Mesothelial cell of epicardium (in vitro differentiated cells): ENCODE measurements around the gene TMEFF2. TPM values are rescaled to one million over a fixed set of nuclear protein-coding genes. Genes with fewer than 3 reads are reported as not detected.

ENCODE experiments used
- DNase-seq, 2 experiments: peaks; one replicate each; pipeline ENCODE4 v3.0.0; 2021; ENCODE audit warnings: low spot score in 2 of 2; ENCODE audit not compliant: unreplicated experiment in 2 of 2
- H3K27ac Mint-ChIP-seq: 2 replicates; pipeline ENCODE4 v1.8.0; 2021; ENCODE audit warnings: mixed read lengths
- H3K27me3 Mint-ChIP-seq: 2 replicates; pipeline ENCODE4 v1.8.0; 2021; ENCODE audit warnings: low read depth, mixed read lengths
- H3K36me3 Mint-ChIP-seq: 2 replicates; pipeline ENCODE4 v1.8.0; 2021; ENCODE audit warnings: mixed read lengths
- H3K4me1 Mint-ChIP-seq: 2 replicates; pipeline ENCODE4 v1.8.0; 2021; ENCODE audit warnings: mixed read lengths
- H3K4me3 Mint-ChIP-seq: 2 replicates; pipeline ENCODE4 v1.8.0; 2021; ENCODE audit warnings: mild to moderate bottlenecking, moderate library complexity, mixed read lengths
- H3K9me3 Mint-ChIP-seq: 2 replicates; pipeline ENCODE4 v1.8.0; 2021; ENCODE audit warnings: mixed read lengths
- CTCF ChIP-seq: fragments of 200-600 bp; sonication (generic); IDR thresholded peaks from one replicate; pipeline ENCODE4 v1.5.0; 2021; ENCODE audit warnings: antibody characterized with exemption; ENCODE audit not compliant: unreplicated experiment
- total RNA-seq: library from RNA; stranded (reverse); gene quantifications from 3 replicates; pipeline ENCODE4 v1.2.1, GENCODE V29; 2021

Gene TMEFF2
- total RNA-seq, 1 donor from 2014 or later: 18.1 TPM

GRCh38 chr2:192218970-192219369 is 24.2 kb upstream of the TMEFF2 start:
- Mint-ChIP-seq H3K27ac (no peak overlapping the region), H3K4me3 (no peak overlapping the region), H3K27me3 (peaks cover 5% of the 10 kb centered on the region), H3K4me1 (no peaks in the 10 kb centered on the region), H3K36me3 (no peaks in the 10 kb centered on the region), H3K9me3 (no peaks in the 10 kb centered on the region)
- no peak for TF ChIP-seq CTCF
- DNase-seq: no peak

GRCh38 chr2:192218377-192218776 is 23.6 kb upstream of the TMEFF2 start:
- no peak for DNase-seq
- H3K4me3 Mint-ChIP-seq: no peak overlapping the region
- no peaks in the 10 kb centered on the region for H3K36me3 Mint-ChIP-seq
- H3K4me1 Mint-ChIP-seq: no peaks in the 10 kb centered on the region
- no peak overlapping the region for H3K27ac Mint-ChIP-seq
- H3K27me3 Mint-ChIP-seq: peaks cover 5% of the 10 kb centered on the region
- H3K9me3 Mint-ChIP-seq: no peaks in the 10 kb centered on the region
- no peak for TF ChIP-seq CTCF

- Mint-ChIP-seq H3K27me3 (peaks cover 5% of the 10 kb centered on the region), H3K36me3 (no peaks in the 10 kb centered on the region), H3K27ac (no peak overlapping the region), H3K4me3 (no peak overlapping the region), H3K9me3 (peaks cover 10% of the 10 kb centered on the region), H3K4me1 (no peaks in the 10 kb centered on the region)
- DNase-seq: no peak
- TF ChIP-seq CTCF: no peak
Observed at GRCh38 chr2:192216336-192216735, 21.6 kb upstream of the TMEFF2 start.

- no peak overlapping the region for H3K27ac Mint-ChIP-seq
Observed at GRCh38 chr2:192215096-192215877, 20.6 kb upstream of the TMEFF2 start.

GRCh38 chr2:192208848-192209247 is 14.1 kb upstream of the TMEFF2 start:
- DNase-seq: no peak
- Mint-ChIP-seq H3K4me3 (no peak overlapping the region), H3K4me1 (no peaks in the 10 kb centered on the region), H3K36me3 (no peaks in the 10 kb centered on the region), H3K27ac (no peak overlapping the region), H3K9me3 (peaks cover 15% of the 10 kb centered on the region), H3K27me3 (peaks cover 7% of the 10 kb centered on the region)
- no peak for TF ChIP-seq CTCF

More at GRCh38 chr2:192215096-192215877, 20.6 kb upstream of the TMEFF2 start:
- Mint-ChIP-seq H3K27me3 (peaks cover 5% of the 10 kb centered on the region), H3K4me1 (no peaks in the 10 kb centered on the region), H3K9me3 (peaks cover 15% of the 10 kb centered on the region), H3K4me3 (no peak overlapping the region), H3K36me3 (no peaks in the 10 kb centered on the region)
- DNase-seq: no peak
- TF ChIP-seq CTCF: no peak
